ENCODE data around the gene GMDS. TPM values are rescaled to one million over a fixed set of nuclear protein-coding genes. Genes with fewer than 3 reads are reported as not detected.

The GMDS gene
- total and polyA plus RNA-seq, 2 of the 8 experiments (the other 6 are each of a cell fraction or from before 2014, with no cell fraction given), result 16.8 to 50.0 TPM

GRCh38 chr6:2102966-2103365, 142.4 kb downstream of the GMDS start (continued):
- TF ChIP-seq CBX5 (IDR thresholded peaks at IDR 0.05; ENCODE audit: low read depth, low read length), result no peak
- TF ChIP-seq GABPA (IDR thresholded peaks at IDR 0.05; ENCODE audit: borderline replicate concordance, insufficient read depth, low read length), result no peak
